Neural progenitor cell (in vitro differentiated cells): ENCODE data around the gene FRAT1. TPM values are rescaled to one million over a fixed set of nuclear protein-coding genes. Genes with fewer than 3 reads are reported as not detected.

Source experiments
- DNase-seq: peaks from one replicate; pipeline ENCODE4 v3.0.0-alpha.2; 2016; ENCODE audit warnings: low spot score
- H2AFZ ChIP-seq: fragments of 200-600 bp; sonication (generic); replicated peaks from 2 replicates; pipeline ENCODE4 v1.6.1; 2016; ENCODE audit warnings: antibody characterized with exemption
- H3F3A ChIP-seq: fragments of 200-600 bp; sonication (generic); 2 replicates; pipeline ENCODE4 v1.6.1; 2016; ENCODE audit warnings: antibody characterized with exemption, low read depth
- H3K27ac ChIP-seq: fragments of 200-600 bp; sonication (generic); 2 replicates; pipeline ENCODE4 v1.5.1; 2016; ENCODE audit warnings: mild to moderate bottlenecking
- H3K27me3 ChIP-seq: fragments of 200-600 bp; sonication (generic); 2 replicates; pipeline ENCODE4 v1.6.1; 2016; ENCODE audit warnings: mild to moderate bottlenecking, moderate library complexity
- H3K36me3 ChIP-seq: fragments of 200-600 bp; sonication (generic); 2 replicates; pipeline ENCODE4 v1.5.1; 2016
- H3K4me1 ChIP-seq: fragments of 200-600 bp; sonication (generic); 2 replicates; pipeline ENCODE4 v1.6.1; 2016; ENCODE audit warnings: mixed run types
- H3K4me2 ChIP-seq: fragments of 200-600 bp; sonication (generic); 2 replicates; pipeline ENCODE4 v1.6.1; 2016
- H3K4me3 ChIP-seq: fragments of 200-600 bp; sonication (generic); 2 replicates; pipeline ENCODE4 v1.5.1; 2016
- H3K79me2 ChIP-seq: fragments of 200-600 bp; sonication (generic); 2 replicates; pipeline ENCODE4 v1.6.1; 2016; ENCODE audit warnings: low read depth
- H3K9ac ChIP-seq: fragments of 200-600 bp; sonication (generic); 2 replicates; pipeline ENCODE4 v1.6.1; 2016
- H3K9me3 ChIP-seq: fragments of 200-600 bp; sonication (generic); 2 replicates; pipeline ENCODE4 v1.5.1; 2016; ENCODE audit warnings: low read depth
- H4K20me1 ChIP-seq: fragments of 200-600 bp; sonication (generic); 2 replicates; pipeline ENCODE4 v1.6.1; 2016; ENCODE audit warnings: low read depth
- H3K27ac Mint-ChIP-seq: 3 replicates; pipeline ENCODE4 v1.8.0; 2021; ENCODE audit warnings: mixed read lengths
- H3K27me3 Mint-ChIP-seq: 2 replicates; pipeline ENCODE4 v1.8.0; 2022; ENCODE audit warnings: low read depth, mild to moderate bottlenecking, inconsistent platforms, moderate library complexity, mixed read lengths; ENCODE audit not compliant: insufficient read depth
- H3K36me3 Mint-ChIP-seq: 3 replicates; pipeline ENCODE4 v1.8.0; 2021; ENCODE audit warnings: mixed read lengths
- H3K4me1 Mint-ChIP-seq: 3 replicates; pipeline ENCODE4 v1.8.0; 2021; ENCODE audit warnings: mixed read lengths
- H3K4me3 Mint-ChIP-seq: 3 replicates; pipeline ENCODE4 v1.8.0; 2021; ENCODE audit warnings: mild to moderate bottlenecking, moderate library complexity, mixed read lengths
- H3K9me3 Mint-ChIP-seq: 3 replicates; pipeline ENCODE4 v1.8.0; 2020; ENCODE audit warnings: mixed read lengths
- EZH2 ChIP-seq: fragments of 200-600 bp; sonication (generic); IDR thresholded peaks from 2 replicates; pipeline ENCODE4 v1.6.1; 2017; ENCODE audit warnings: antibody characterized with exemption, mild to moderate bottlenecking, moderate library complexity
- EZH2phosphoT487 ChIP-seq: fragments of 200-600 bp; sonication (generic); IDR thresholded peaks from 2 replicates; pipeline ENCODE4 v1.6.1; 2017; ENCODE audit warnings: antibody characterized with exemption
- total RNA-seq: library from RNA; depleted of rRNA; stranded (reverse); fragments of >200 nt; gene quantifications from 2 replicates; pipeline ENCODE4 v1.2.3, GENCODE V29; 2015; ENCODE audit warnings: low replicate concordance
- TF ChIP-seq, protein P1 (sequence below): fragments of 200-600 bp; sonication (generic); IDR thresholded peaks from 2 replicates; pipeline ENCODE4 v1.5.1; 2017; ENCODE audit warnings: antibody characterized with exemption, mild to moderate bottlenecking

Gene FRAT1
- total RNA-seq, 1 donor from 2014 or later: 2.0 TPM

DNA sequence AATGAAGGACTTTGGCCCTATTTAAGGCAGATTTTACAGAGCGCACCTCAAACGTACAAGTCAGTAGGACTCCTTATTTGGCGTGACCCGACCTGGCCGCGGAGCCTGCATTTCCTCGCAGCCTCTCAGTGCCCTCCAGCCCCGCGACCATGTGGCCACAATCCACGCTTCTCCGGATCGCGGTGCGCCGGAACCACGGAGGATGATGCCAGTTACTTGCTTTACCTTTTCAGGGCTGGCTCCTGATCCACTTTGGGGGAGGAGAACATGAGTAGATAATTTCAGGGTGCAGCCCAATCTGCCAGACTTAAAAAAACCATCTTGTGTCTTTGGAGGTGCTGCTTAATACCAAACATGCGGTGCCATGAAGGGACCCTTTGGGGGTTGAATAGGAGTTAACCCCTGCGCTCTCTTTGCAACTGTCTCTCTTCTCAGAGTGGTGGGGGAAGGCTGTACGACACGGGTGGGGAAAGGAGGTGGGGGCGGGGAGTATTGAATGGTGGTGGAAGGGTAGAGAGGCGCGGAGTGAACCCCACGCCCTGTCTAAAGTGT is 1.5 kb downstream of the FRAT1 start:
- peaks cover 27% of the 10 kb centered on the region for H4K20me1 ChIP-seq
- H3K27ac Mint-ChIP-seq: no peak overlapping the region
- H3K27me3 Mint-ChIP-seq: peaks cover 45% of the 10 kb centered on the region
- peaks cover 19% of the 10 kb centered on the region for H3K4me1 Mint-ChIP-seq
- no peak for DNase-seq
- H3K4me2 ChIP-seq: peak overlapping the region; percentile 95
- TF ChIP-seq EZH2phosphoT487 (peak; percentile 63), EZH2 (peak; percentile 13)
- TF ChIP-seq, protein P1, sequence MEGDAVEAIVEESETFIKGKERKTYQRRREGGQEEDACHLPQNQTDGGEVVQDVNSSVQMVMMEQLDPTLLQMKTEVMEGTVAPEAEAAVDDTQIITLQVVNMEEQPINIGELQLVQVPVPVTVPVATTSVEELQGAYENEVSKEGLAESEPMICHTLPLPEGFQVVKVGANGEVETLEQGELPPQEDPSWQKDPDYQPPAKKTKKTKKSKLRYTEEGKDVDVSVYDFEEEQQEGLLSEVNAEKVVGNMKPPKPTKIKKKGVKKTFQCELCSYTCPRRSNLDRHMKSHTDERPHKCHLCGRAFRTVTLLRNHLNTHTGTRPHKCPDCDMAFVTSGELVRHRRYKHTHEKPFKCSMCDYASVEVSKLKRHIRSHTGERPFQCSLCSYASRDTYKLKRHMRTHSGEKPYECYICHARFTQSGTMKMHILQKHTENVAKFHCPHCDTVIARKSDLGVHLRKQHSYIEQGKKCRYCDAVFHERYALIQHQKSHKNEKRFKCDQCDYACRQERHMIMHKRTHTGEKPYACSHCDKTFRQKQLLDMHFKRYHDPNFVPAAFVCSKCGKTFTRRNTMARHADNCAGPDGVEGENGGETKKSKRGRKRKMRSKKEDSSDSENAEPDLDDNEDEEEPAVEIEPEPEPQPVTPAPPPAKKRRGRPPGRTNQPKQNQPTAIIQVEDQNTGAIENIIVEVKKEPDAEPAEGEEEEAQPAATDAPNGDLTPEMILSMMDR: no peak
- H3F3A ChIP-seq: peaks cover 32% of the 10 kb centered on the region
- peaks cover 14% of the 10 kb centered on the region for H3K79me2 ChIP-seq
- H3K36me3 Mint-ChIP-seq: no peaks in the 10 kb centered on the region
- peak overlapping the region; percentile 85 for H3K4me3 Mint-ChIP-seq
- no peak overlapping the region for H2AFZ ChIP-seq
- no peak overlapping the region for H3K27ac ChIP-seq
- peaks cover 19% of the 10 kb centered on the region for H3K4me1 ChIP-seq
- H3K9me3 ChIP-seq: no peaks in the 10 kb centered on the region
- H3K9me3 Mint-ChIP-seq: no peaks in the 10 kb centered on the region
- peaks cover 32% of the 10 kb centered on the region for H3K27me3 ChIP-seq
- H3K36me3 ChIP-seq: no peaks in the 10 kb centered on the region
- no peak overlapping the region for H3K9ac ChIP-seq
- H3K4me3 ChIP-seq: peak overlapping the region; percentile 95

GRCh38 chr10:97321032-97321803 is 2.1 kb downstream of the FRAT1 start:
- TF ChIP-seq EZH2phosphoT487: peak; percentile 35
- TF ChIP-seq, protein P1: no peak
- TF ChIP-seq EZH2: no peak
- peaks cover 42% of the 10 kb centered on the region for H3K27me3 Mint-ChIP-seq
- Histone ChIP-seq H3K27ac (no peak overlapping the region), H4K20me1 (peaks cover 27% of the 10 kb centered on the region), H3F3A (peaks cover 32% of the 10 kb centered on the region), H3K4me1 (peaks cover 19% of the 10 kb centered on the region), H3K9ac (no peak overlapping the region), H3K36me3 (no peaks in the 10 kb centered on the region), H3K4me2 (peak overlapping the region; percentile 95), H3K79me2 (peaks cover 14% of the 10 kb centered on the region), H3K4me3 (peak overlapping the region; percentile 95), H3K27me3 (peaks cover 32% of the 10 kb centered on the region), H3K9me3 (no peaks in the 10 kb centered on the region), H2AFZ (no peak overlapping the region)
- no peak overlapping the region for H3K27ac Mint-ChIP-seq
- H3K4me1 Mint-ChIP-seq: peaks cover 19% of the 10 kb centered on the region
- H3K36me3 Mint-ChIP-seq: no peaks in the 10 kb centered on the region
- H3K9me3 Mint-ChIP-seq: no peaks in the 10 kb centered on the region
- peak overlapping the region; percentile 85 for H3K4me3 Mint-ChIP-seq
- peak; percentile 58 for DNase-seq

DNA sequence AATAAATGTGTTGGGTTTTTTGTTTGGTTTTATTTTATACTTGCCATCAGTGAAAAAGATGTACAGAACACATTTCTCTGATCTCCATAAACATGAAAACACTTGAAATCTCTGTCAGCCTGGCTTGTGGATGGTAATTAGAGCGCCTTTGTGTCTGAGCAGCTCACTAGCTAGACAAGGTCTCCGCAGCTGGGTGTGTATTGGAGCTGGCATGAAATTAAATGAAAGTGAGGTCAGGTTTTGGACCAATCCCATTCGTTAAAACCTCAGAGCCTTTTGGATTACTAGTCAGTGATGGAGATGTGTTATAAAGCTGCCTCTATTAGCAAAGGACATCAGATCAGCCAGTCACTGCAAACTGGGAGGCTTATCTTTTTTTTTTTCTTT is 2.7 kb downstream of the FRAT1 start:
- no peak overlapping the region for H2AFZ ChIP-seq
- H3K4me2 ChIP-seq: peak overlapping the region; percentile 95
- TF ChIP-seq EZH2: no peak
- TF ChIP-seq, protein P1: no peak
- no peak for TF ChIP-seq EZH2phosphoT487
- H3F3A ChIP-seq: peaks cover 32% of the 10 kb centered on the region
- Mint-ChIP-seq H3K36me3 (no peaks in the 10 kb centered on the region), H3K9me3 (no peaks in the 10 kb centered on the region), H3K4me1 (peaks cover 19% of the 10 kb centered on the region), H3K4me3 (peak overlapping the region; percentile 85), H3K27me3 (peaks cover 40% of the 10 kb centered on the region), H3K27ac (no peak overlapping the region)
- H4K20me1 ChIP-seq: peaks cover 27% of the 10 kb centered on the region
- no peaks in the 10 kb centered on the region for H3K36me3 ChIP-seq
- no peak overlapping the region for H3K9ac ChIP-seq
- H3K27me3 ChIP-seq: peaks cover 32% of the 10 kb centered on the region
- H3K79me2 ChIP-seq: peaks cover 14% of the 10 kb centered on the region
- H3K27ac ChIP-seq: no peak overlapping the region
- H3K9me3 ChIP-seq: no peaks in the 10 kb centered on the region
- H3K4me3 ChIP-seq: peak overlapping the region; percentile 95
- DNase-seq: peak; percentile 27
- H3K4me1 ChIP-seq: peaks cover 19% of the 10 kb centered on the region
